ENCODE results near the gene GALNT6.
"Not testable (repeated sequence)": the region's sequence is repeated elsewhere in the genome, so short reads cannot be mapped to it uniquely, and the experiment has no call there.

GALNT6 gene

DNA sequence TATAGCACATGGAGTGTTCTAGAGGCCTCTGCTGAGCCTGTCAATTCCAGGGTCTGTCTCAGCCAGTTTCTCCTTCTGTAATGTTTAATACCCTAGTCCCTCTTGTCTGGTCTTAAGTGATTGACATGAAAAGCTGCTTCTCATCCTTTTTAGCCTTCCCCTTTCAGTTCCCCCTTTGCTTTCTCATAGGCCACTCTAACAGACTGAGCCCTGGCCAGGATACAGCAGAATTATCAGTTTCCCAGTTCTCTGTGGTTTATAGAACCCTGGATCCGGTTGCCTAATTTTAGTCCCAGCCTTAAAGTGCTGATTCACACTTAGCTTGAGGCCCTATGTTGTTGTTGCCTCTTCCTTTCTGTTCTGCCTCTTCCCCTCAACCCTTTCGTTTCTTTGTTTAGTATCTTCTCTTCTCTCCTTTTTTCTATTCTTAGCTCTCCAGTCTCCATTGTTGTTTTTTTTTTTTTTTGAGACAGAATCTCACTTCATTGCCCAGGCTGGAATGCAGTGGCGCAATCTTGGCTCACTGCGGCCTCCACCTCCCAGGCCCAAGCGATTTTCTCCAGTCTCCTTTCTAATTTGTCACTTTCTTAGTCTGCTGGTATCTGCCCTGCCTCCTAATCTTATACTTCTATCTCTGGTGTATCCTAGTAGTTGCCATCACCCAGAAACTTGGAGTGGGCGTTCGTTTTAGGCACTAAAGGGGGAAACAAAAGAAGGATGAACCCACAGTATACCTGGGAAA lies 64.3 kb downstream of the GALNT6 start:
- Histone ChIP-seq H3K9ac (ENCODE audit: low read depth, low read length) (peak overlapping the region; percentile 49), H3K4me1 (ENCODE audit: control insufficient read depth, insufficient read depth, low read length) (peaks cover 22% of the 10 kb centered on the region), H3K36me3 (ENCODE audit: insufficient read depth, low read length) (no peaks in the 10 kb centered on the region), H3K9me3 (replicated peaks; ENCODE audit: low read length) (no peaks in the 10 kb centered on the region), H3K4me2 (ENCODE audit: low read length) (peak overlapping the region; percentile 51), H3K4me3 (ENCODE audit: low read length) (no peak overlapping the region), H3K27me3 (ENCODE audit: control insufficient read depth, insufficient read depth, low read length) (no peaks in the 10 kb centered on the region)

DNA sequence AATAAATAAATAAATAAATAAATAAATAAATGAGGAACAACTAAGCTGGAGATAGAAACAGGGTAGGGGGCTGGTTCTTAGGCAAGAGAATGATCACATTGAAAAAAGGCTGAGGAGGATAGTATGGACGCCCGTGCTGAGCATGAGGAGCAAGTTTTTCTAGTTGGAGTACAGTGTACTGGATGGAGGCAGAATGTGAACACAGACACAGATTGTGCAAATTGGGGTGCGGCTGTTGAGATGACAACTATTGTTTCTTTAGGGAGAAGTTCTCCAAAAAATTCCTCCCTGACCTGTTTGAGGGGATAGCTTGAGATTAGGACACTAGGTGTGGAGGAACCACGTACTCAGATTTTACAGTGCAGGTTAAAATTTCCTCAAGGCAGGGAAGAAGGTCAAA lies 66.3 kb downstream of the GALNT6 start:
- H3K9me3 ChIP-seq (replicated peaks; ENCODE audit: low read length), result no peaks in the 10 kb centered on the region
- H3K9ac ChIP-seq (ENCODE audit: low read depth, low read length), result no peak overlapping the region
- no peaks in the 10 kb centered on the region for H3K36me3 ChIP-seq (ENCODE audit: insufficient read depth, low read length)
- no peak overlapping the region for H3K4me2 ChIP-seq (ENCODE audit: low read length)
- H3K4me1 ChIP-seq (ENCODE audit: control insufficient read depth, insufficient read depth, low read length), result peaks cover 22% of the 10 kb centered on the region
- no peaks in the 10 kb centered on the region for H3K27me3 ChIP-seq (ENCODE audit: control insufficient read depth, insufficient read depth, low read length)
- no peak overlapping the region for H3K4me3 ChIP-seq (ENCODE audit: low read length)

DNA sequence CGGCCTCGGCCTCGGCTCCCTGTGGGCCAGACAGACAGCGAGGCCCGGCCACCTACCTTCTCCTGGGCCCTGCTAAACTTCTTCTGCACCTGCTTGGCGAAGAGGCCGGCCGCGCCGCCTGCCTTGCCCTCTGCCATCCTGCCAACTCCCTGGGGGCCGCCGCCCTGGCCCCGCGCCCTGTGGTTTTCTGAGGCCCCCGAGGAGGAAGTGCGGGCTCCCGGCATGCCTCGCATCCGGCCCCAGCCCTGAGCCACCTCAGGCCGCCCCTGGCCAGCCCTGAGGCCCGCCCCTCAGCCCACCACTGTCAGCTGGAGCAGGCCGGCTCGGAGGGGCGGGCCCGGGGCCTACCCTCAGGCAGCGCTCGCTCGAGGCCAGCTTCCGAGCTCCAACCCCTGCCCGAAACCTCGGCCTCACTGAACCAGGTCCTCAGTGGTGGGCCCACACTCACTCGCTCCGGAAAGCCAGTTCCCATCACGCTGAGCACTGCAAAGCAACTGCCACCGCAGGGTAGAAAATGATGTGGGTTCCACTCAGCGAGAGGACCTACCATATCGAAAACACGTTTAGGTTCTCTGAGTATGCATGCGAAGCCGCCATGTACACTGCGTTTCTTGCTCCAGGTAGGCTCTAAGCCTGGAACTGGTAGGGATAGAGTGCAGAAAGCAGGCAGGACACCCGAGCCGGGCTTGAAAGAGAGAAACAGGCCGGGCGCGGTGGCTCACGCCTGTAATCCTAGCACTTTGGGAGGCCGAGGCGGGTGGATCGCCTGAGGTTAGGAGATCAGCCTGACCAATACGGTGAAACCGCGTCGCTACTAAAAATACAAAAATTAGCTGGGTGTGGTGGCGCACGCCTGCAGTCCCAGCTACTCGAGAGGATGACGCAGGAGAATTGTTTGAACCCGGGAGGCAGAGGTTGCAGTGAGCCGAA lies 67.0 kb downstream of the GALNT6 start, which contains the start of gene BIN2:
TSS of gene BIN2 (minus strand) at position 209 of the 930 bp plus-strand sequence. CDS start at position 137, 72 bp downstream.
- Histone ChIP-seq H3K4me2 (ENCODE audit: low read length) (no peak within 1 kb of the TSS), H3K9ac (ENCODE audit: low read depth, low read length) (no peak within 1 kb of the TSS), H3K4me3 (ENCODE audit: low read length) (no peak within 1 kb of the TSS), H3K4me1 (ENCODE audit: control insufficient read depth, insufficient read depth, low read length) (peaks cover 18% of the 10 kb centered on the region), H3K27me3 (ENCODE audit: control insufficient read depth, insufficient read depth, low read length) (no peaks in the 10 kb centered on the region), H3K36me3 (ENCODE audit: insufficient read depth, low read length) (no peaks in the 10 kb centered on the region), H3K9me3 (replicated peaks; ENCODE audit: low read length) (no peaks in the 10 kb centered on the region)

DNA sequence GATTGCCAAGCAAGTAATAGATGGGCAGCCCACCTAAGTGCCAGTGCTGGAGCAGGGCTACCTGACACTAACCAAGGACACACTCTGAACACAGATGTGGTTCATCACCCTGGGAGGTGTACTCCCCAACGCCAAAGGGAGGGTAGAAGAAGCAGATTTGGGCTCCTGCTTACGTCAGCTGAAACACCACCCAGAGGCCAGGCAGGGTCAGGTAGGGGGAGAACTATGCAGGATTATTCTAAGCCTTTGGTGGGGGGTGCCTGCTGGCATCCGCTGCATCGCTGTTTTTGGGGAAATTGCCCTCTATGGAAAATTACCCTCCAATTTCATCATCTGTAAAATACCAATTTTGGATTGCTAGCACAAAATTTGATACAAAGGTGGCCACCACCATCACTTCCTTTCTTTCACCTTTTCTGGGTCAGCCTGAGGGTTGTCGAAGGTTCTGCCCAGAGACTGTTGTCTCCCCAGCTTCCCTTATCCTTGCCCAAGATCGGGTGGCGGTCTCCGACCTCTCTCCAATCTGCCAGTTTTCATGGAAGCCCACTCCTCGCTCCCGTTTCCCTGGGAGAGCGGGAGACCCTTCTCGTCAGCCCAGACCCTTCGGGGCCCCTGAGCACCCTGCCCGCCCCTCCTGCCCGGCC lies 67.8 kb downstream of the GALNT6 start:
- Histone ChIP-seq H3K4me2 (ENCODE audit: low read length) (no peak overlapping the region), H3K36me3 (ENCODE audit: insufficient read depth, low read length) (no peaks in the 10 kb centered on the region), H3K9me3 (replicated peaks; ENCODE audit: low read length) (no peaks in the 10 kb centered on the region), H3K4me3 (ENCODE audit: low read length) (no peak overlapping the region), H3K9ac (ENCODE audit: low read depth, low read length) (no peak overlapping the region), H3K27me3 (ENCODE audit: control insufficient read depth, insufficient read depth, low read length) (no peaks in the 10 kb centered on the region), H3K4me1 (ENCODE audit: control insufficient read depth, insufficient read depth, low read length) (peaks cover 18% of the 10 kb centered on the region)

DNA sequence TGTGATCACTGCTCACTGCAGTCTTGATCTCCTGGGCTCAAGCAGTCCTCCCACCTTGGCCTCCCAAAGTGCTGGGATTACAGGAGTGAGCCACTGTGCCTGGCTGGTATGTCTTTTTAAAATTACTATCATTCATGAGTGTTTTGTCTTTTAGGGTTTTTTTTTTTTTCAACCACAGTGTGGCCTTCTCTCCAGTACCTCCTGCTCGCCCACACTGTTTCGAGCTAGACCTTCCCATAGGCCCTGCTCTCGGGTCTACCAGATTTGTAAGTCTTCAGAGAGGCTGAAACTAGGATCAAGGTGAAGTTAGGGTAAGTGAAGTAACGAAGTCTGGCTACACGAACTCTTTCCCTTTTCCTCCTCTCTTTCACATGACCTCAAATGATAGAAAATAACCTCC lies 68.8 kb downstream of the GALNT6 start:
- peaks cover 18% of the 10 kb centered on the region for H3K4me1 ChIP-seq (ENCODE audit: control insufficient read depth, insufficient read depth, low read length)
- H3K9ac ChIP-seq (ENCODE audit: low read depth, low read length), result no peak overlapping the region
- no peak overlapping the region for H3K4me3 ChIP-seq (ENCODE audit: low read length)
- no peaks in the 10 kb centered on the region for H3K36me3 ChIP-seq (ENCODE audit: insufficient read depth, low read length)
- H3K9me3 ChIP-seq (replicated peaks; ENCODE audit: low read length), result no peaks in the 10 kb centered on the region
- H3K4me2 ChIP-seq (ENCODE audit: low read length), result no peak overlapping the region
- H3K27me3 ChIP-seq (ENCODE audit: control insufficient read depth, insufficient read depth, low read length), result no peaks in the 10 kb centered on the region

DNA sequence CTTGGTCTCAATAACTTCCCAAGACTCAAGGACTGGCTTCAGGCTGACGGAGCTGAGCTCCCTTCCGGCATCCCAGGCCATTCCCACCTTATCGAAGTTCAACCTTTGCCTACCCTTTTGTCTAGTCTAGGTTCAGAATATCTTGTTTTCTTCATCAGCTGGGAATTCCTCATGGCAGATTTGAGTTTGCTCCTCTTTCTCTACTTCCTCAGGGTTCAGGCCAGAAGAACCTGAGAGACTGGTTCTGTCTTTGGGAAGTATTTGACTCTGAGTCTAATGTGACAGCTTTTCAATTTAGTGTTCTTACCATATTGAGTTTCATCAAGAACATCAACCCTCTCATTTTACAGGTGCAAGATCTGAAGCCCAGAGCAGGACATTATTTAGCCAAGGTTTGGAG lies 69.3 kb downstream of the GALNT6 start:
- Histone ChIP-seq H3K9ac (ENCODE audit: low read depth, low read length) (no peak overlapping the region), H3K4me3 (ENCODE audit: low read length) (no peak overlapping the region), H3K9me3 (replicated peaks; ENCODE audit: low read length) (no peaks in the 10 kb centered on the region), H3K4me2 (ENCODE audit: low read length) (no peak overlapping the region), H3K27me3 (ENCODE audit: control insufficient read depth, insufficient read depth, low read length) (no peaks in the 10 kb centered on the region), H3K4me1 (ENCODE audit: control insufficient read depth, insufficient read depth, low read length) (peaks cover 12% of the 10 kb centered on the region), H3K36me3 (ENCODE audit: insufficient read depth, low read length) (no peaks in the 10 kb centered on the region)

DNA sequence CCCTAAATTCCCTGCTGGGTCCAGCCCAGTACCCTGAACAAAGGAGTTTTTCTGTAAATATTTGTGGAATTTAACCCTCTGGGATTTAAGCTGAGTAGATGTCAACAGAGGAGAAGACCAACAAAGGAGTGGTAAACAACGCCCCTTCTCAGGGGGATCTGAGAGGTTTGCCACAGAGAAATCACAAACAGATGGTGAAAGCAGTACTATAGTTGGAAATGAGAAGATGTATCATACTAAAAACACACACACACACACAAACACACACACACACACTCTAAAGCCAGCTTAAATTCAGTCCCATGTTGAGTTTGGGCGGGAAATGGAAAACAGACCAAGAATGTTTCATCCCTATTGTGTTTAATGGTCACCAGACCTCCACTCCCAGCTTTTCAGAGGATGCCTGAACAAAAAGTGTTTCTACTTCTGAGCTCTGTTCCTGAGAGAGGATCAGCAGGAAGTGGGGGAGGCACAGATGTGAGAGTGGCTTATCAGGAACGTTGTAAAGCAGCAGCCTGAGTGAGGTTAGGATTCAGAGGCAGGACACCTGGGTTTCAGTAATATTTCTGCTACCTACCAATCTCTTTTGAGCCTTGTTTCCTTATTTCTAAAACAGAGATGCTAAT lies 70.4 kb downstream of the GALNT6 start:
- no peaks in the 10 kb centered on the region for H3K9me3 ChIP-seq (replicated peaks; ENCODE audit: low read length)
- H3K4me3 ChIP-seq (ENCODE audit: low read length), result no peak overlapping the region
- peaks cover 5% of the 10 kb centered on the region for H3K4me1 ChIP-seq (ENCODE audit: control insufficient read depth, insufficient read depth, low read length)
- H3K9ac ChIP-seq (ENCODE audit: low read depth, low read length), result no peak overlapping the region
- no peaks in the 10 kb centered on the region for H3K27me3 ChIP-seq (ENCODE audit: control insufficient read depth, insufficient read depth, low read length)
- H3K4me2 ChIP-seq (ENCODE audit: low read length), result no peak overlapping the region
- no peaks in the 10 kb centered on the region for H3K36me3 ChIP-seq (ENCODE audit: insufficient read depth, low read length)

DNA sequence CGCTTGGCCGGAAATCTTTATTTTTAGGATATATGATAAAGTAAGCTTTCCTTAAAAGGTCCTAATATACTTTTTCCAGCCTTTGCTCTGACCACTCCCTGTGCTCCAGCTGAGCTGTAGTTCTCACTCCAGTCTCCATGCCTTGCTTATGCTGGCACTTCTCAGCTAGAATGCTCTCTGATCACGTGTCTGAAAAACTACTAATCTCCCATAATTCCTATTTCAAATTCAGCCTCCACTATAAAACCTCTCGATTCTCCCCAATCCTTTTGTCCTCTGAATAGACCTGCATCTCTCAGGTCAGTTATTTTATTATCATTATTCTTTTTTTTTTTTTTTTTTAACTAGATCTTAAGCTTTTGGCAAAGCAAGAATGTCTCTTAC lies 70.9 kb downstream of the GALNT6 start:
- no peak overlapping the region for H3K4me2 ChIP-seq (ENCODE audit: low read length)
- H3K4me1 ChIP-seq (ENCODE audit: control insufficient read depth, insufficient read depth, low read length), result peaks cover 5% of the 10 kb centered on the region
- no peak overlapping the region for H3K9ac ChIP-seq (ENCODE audit: low read depth, low read length)
- H3K4me3 ChIP-seq (ENCODE audit: low read length), result no peak overlapping the region
- no peaks in the 10 kb centered on the region for H3K36me3 ChIP-seq (ENCODE audit: insufficient read depth, low read length)
- H3K27me3 ChIP-seq (ENCODE audit: control insufficient read depth, insufficient read depth, low read length), result no peaks in the 10 kb centered on the region
- no peaks in the 10 kb centered on the region for H3K9me3 ChIP-seq (replicated peaks; ENCODE audit: low read length)

DNA sequence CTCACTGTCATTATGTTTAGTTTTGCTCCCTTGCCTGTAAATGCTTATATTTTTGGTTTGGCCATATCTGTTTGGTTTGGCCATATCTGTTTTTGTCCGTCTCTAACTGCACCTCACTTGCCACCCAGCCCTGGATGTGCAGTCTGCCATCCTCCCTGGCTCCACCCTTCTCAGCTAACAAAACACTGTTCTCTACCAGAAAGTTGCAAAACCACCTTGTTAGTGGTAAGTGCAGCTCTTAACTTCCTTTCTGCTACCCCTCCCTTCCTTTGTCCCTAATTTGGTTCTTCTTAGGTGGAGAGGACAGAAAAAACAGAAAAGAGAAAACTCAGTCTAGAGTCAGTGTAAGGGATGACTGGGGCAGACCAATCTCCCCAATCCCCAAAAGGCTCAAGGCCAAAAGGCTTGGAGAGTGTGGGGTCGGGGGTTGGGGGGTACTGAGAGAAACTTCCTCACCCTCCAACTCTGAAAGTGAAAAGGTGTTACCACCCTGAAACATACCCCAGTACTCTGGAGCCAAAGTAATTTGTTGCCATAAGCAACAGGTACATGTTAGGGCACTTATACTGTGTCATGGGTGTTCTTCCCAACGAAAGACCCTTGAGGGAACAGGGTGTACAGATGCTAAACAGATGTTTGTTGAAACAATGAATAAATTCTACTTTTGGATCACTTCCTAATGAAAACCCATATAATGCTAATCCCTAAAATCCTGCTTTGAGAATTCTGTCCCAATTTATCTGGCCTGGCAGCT lies 72.2 kb downstream of the GALNT6 start:
- Histone ChIP-seq H3K27me3 (ENCODE audit: control insufficient read depth, insufficient read depth, low read length) (no peaks in the 10 kb centered on the region), H3K4me3 (ENCODE audit: low read length) (no peak overlapping the region), H3K36me3 (ENCODE audit: insufficient read depth, low read length) (no peaks in the 10 kb centered on the region), H3K9ac (ENCODE audit: low read depth, low read length) (no peak overlapping the region), H3K4me1 (ENCODE audit: control insufficient read depth, insufficient read depth, low read length) (peaks cover 5% of the 10 kb centered on the region), H3K9me3 (replicated peaks; ENCODE audit: low read length) (no peaks in the 10 kb centered on the region), H3K4me2 (ENCODE audit: low read length) (no peak overlapping the region)

DNA sequence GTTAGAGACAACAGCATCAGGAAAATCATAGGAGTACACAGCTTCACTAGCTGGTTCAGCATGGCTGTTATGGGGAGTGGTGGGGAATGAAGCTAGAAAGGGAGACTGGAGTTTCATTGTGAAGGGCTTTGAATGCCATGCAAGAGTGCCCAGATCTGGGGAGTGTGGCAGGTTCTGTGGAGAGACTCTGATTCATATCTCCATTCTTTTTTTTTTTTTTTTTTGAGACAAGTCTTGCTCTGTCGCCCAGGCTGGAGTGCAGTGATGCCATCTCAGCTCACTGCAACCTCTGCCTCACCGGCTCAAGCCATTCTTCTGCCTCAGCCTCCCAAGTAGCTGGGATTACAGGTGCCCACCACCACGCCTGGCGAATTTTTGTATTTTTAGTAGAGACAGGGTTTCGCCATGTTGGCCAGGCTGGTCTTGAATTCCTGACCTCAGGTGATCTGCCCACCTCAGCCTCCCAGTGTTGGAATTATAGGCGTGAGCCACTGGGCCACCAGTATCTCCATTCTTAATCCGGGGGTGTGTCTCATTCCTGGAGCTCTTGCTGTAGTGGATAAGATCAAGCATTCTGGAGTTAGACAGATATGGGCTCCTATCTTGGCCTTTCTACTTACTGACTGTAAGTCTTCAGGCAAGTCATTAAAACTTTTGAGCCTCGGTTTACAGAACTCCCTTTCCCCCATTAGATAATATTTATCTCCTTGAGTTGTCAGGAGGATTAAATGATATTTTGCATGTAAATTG lies 73.0 kb downstream of the GALNT6 start:
- H3K4me3 ChIP-seq (ENCODE audit: low read length); H3K9ac ChIP-seq (ENCODE audit: low read depth, low read length); H3K4me1 ChIP-seq (ENCODE audit: control insufficient read depth, insufficient read depth, low read length): not testable (repeated sequence)

More for the DNA sequence above, 73.0 kb downstream of the GALNT6 start:
- H3K4me2 ChIP-seq (ENCODE audit: low read length); H3K9me3 ChIP-seq (replicated peaks; ENCODE audit: low read length); H3K36me3 ChIP-seq (ENCODE audit: insufficient read depth, low read length); H3K27me3 ChIP-seq (ENCODE audit: control insufficient read depth, insufficient read depth, low read length): not testable (repeated sequence)
